Sigmoid colon (tissue), 7 donors: ENCODE measurements around the gene TBC1D22A. TPM values are rescaled to one million over a fixed set of nuclear protein-coding genes. Genes with fewer than 3 reads are reported as not detected.

Experiments used
- DNase-seq: peaks from one replicate; pipeline ENCODE4 v3.0.0-alpha.2; 2019
- H3K27ac ChIP-seq, 4 donors: fragments of 200-600 bp; sonication (generic); one replicate each; pipeline ENCODE4 v1.5.1; 2016 to 2019; ENCODE audit warnings: mild to moderate bottlenecking in 1 of 4
- H3K27me3 ChIP-seq, 3 donors: fragments of 200-600 bp; sonication (generic); one replicate each; pipeline ENCODE4 v1.5.1; 2019; ENCODE audit warnings: mild to moderate bottlenecking in 1 of 3
- H3K36me3 ChIP-seq, 4 donors: fragments of 200-600 bp; sonication (generic); one replicate each; pipeline ENCODE4 v1.5.1; 2016 to 2019
- H3K4me1 ChIP-seq, 4 donors: fragments of 200-600 bp; sonication (generic); one replicate each; pipeline ENCODE4 v1.5.1; 2017 to 2019
- H3K4me3 ChIP-seq, 4 donors: fragments of 200-600 bp; sonication (generic); one replicate each; pipeline ENCODE4 v1.5.1; 2017 to 2019; ENCODE audit warnings: mild to moderate bottlenecking in 2 of 4, moderate library complexity in 1 of 4
- H3K9me3 ChIP-seq, 4 donors: fragments of 200-600 bp in 3 of 4; sonication (generic) in 3 of 4; one replicate each; pipeline versions ENCODE4 v1.5.1 to v1.6.1; 2013 to 2019
- EP300 ChIP-seq, 4 donors: sonication (generic); formaldehyde crosslinking; IDR thresholded peaks; one replicate each; pipeline ENCODE4 v1.6.1; 2017; ENCODE audit warnings: antibody characterized with exemption in 4 of 4
- POLR2A ChIP-seq, 2 donors: fragments of 450-650 bp; IDR thresholded peaks; one replicate each; pipeline ENCODE4 v1.6.1; 2016; ENCODE audit warnings: antibody characterized with exemption in 2 of 2, mild to moderate bottlenecking in 2 of 2, moderate library complexity in 2 of 2
- POLR2AphosphoS5 ChIP-seq, 4 donors: sonication (generic); formaldehyde crosslinking; IDR thresholded peaks; one replicate each; pipeline ENCODE4 v1.6.1; 2017; ENCODE audit warnings: antibody characterized with exemption in 4 of 4
- WGBS, 2 donors: extraction: QIAGEN DNeasy Blood & Tissue Kit; methylation state at CpG; one replicate each; pipeline ENCODE4 v1.1.7; 2013; 5-methylcytosine and 5-hydroxymethylcytosine counted together
- intact Hi-C: fragments of 100-400 bp; cut with DNase I; formaldehyde crosslinking; loops from one replicate; pipeline ENCODE4 v1.15.1; 2023
- polyA plus RNA-seq, 3 donors: library from polyadenylated mRNA; stranded (reverse); fragments of 200-250 nt; gene quantifications; one replicate each; pipeline ENCODE4 v1.2.3, GENCODE V29; 2013
- total RNA-seq, 4 donors: library from RNA; depleted of rRNA; stranded (reverse); fragments of >200 nt; gene quantifications; one replicate each; pipeline ENCODE4 v1.1.0, GENCODE V29; 2016
- TF ChIP-seq, protein P1 (sequence below), 4 experiments: fragments of 450-650 bp in 3 of 4; fragments of 200-600 bp in 1 of 4; IDR thresholded peaks; one replicate each; pipeline ENCODE4 v1.5.1; 2016 to 2019; ENCODE audit warnings: antibody characterized with exemption in 4 of 4, mild to moderate bottlenecking in 3 of 4, moderate library complexity in 2 of 4
- donor health status: healthy with polysubstance abuse.
- donor health status: Bipolar disorder and iron deficiency.
- donor health status: healthy.

The TBC1D22A gene
- total and polyA plus RNA-seq, 7 donors: 13.6 to 34.6 (median 14.3) TPM

DNA sequence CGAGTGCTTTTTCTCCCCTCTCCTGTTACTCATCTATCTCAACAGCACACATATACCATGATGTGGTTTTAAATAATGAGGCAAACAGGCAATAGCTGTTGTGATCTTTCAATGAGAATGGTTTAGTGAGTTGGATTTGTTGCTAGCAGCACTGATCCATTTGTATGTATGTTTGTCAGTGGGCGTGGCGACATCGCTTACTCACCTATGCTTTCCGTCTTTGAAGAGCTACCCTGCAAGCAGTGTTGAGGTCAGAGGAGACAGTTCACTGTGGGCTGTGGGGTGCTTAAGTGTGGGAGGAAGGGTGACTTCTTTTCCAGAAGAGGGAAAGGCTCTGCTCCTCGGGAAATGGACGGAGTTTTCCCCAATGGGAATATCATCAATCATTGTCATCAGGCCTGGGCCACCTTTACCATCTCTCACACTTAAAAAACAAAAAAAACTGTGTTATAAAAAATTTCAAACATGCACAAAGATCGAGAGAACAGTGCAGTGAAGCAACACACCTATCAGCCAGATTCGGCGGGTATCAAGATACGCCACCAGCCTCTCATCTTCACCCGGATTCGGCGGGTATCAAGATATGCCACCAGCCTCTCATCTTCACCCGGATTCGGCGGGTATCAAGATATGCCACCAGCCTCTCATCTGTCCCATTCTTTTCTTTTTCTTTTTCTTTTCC lies 83.8 kb downstream of the TBC1D22A start:
- TF ChIP-seq POLR2AphosphoS5 (IDR thresholded peaks at IDR 0.05): no peak
- no peak for TF ChIP-seq POLR2A (IDR thresholded peaks at IDR 0.05)
- no peak for TF ChIP-seq EP300 (IDR thresholded peaks at IDR 0.05)
- intact Hi-C loops: no loop called here
- Histone ChIP-seq H3K27me3 (no peaks in the 10 kb centered on the region), H3K4me3 (no peak overlapping the region), H3K27ac (no peak overlapping the region), H3K4me1 (peaks cover 0 to 25% (median 8%) of the 10 kb centered on the region in 4 donors), H3K36me3 (no peaks in the 10 kb centered on the region), H3K9me3 (no peaks in the 10 kb centered on the region)
- no peak for DNase-seq
- WGBS, 2 donors: 89 to 93% methylated on average over 17 of the region's 17 CpGs

DNA sequence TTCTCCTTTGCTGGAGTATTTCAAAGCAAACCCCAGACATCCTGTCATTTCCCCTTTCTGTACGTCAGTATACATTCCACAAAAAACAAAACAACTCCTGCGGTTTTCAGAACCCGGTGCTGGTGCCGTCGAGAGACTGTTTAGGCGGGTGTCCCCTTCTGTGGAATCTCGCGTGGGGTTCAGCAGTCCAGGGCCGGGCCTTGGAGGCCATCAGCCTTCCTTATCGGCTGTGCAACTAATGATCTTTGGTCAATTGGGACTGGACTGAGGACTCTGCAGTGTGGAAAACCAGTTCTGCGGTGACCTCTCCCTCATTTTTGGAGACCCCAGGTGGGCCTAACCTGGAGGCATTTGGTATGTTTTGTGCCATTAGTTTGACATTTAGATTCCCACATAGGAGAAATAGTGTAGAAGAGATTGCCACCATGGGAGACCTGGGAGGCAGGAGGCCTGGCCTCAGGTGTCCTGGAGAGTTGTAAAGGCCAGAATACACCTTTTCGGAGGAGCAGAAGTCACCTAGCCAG lies 84.4 kb downstream of the TBC1D22A start:
- intact Hi-C loops: no loop called here
- Histone ChIP-seq H3K27me3 (no peaks in the 10 kb centered on the region), H3K4me1 (peaks cover 0 to 25% (median 8%) of the 10 kb centered on the region in 4 donors), H3K36me3 (no peaks in the 10 kb centered on the region), H3K4me3 (no peak overlapping the region), H3K9me3 (no peaks in the 10 kb centered on the region), H3K27ac (no peak overlapping the region)
- WGBS, 2 donors: 86 to 96% methylated on average over 12 of the region's 12 CpGs
- TF ChIP-seq EP300 (IDR thresholded peaks at IDR 0.05): no peak
- TF ChIP-seq, protein P1, sequence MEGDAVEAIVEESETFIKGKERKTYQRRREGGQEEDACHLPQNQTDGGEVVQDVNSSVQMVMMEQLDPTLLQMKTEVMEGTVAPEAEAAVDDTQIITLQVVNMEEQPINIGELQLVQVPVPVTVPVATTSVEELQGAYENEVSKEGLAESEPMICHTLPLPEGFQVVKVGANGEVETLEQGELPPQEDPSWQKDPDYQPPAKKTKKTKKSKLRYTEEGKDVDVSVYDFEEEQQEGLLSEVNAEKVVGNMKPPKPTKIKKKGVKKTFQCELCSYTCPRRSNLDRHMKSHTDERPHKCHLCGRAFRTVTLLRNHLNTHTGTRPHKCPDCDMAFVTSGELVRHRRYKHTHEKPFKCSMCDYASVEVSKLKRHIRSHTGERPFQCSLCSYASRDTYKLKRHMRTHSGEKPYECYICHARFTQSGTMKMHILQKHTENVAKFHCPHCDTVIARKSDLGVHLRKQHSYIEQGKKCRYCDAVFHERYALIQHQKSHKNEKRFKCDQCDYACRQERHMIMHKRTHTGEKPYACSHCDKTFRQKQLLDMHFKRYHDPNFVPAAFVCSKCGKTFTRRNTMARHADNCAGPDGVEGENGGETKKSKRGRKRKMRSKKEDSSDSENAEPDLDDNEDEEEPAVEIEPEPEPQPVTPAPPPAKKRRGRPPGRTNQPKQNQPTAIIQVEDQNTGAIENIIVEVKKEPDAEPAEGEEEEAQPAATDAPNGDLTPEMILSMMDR (IDR thresholded peaks at IDR 0.05): no peak
- no peak for TF ChIP-seq POLR2AphosphoS5 (IDR thresholded peaks at IDR 0.05)
- TF ChIP-seq POLR2A (IDR thresholded peaks at IDR 0.05): no peak
- no peak for DNase-seq

DNA sequence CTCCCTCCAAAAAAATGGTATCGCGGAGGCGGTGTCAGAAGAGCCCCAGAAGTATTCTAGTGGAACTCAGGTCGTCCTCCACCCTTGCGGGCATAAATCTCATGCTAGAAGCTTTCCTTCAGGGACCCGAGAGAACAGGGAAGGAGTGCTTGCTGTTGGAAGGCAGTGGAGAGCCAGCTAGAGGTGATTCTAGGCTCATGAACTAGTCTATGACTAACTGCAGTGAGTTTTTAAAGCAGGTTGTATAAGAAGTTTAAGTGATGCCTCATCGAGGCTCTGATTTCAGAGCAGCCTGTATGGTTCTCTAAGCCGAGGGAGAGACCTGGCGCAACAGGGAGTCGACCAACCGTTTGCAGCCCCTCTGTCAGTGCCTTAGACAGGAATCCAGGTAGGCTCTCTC lies 85.7 kb downstream of the TBC1D22A start:
- Histone ChIP-seq H3K36me3 (no peaks in the 10 kb centered on the region), H3K4me3 (no peak overlapping the region), H3K27me3 (no peaks in the 10 kb centered on the region), H3K9me3 (no peaks in the 10 kb centered on the region), H3K4me1 (peaks cover 0 to 17% (median 8%) of the 10 kb centered on the region in 4 donors), H3K27ac (no peak overlapping the region)
- TF ChIP-seq POLR2A (IDR thresholded peaks at IDR 0.05) (no peak), EP300 (IDR thresholded peaks at IDR 0.05) (no peak), POLR2AphosphoS5 (IDR thresholded peaks at IDR 0.05) (no peak)
- TF ChIP-seq, protein P1 (IDR thresholded peaks at IDR 0.05): no peak
- 94% methylated on average over 11 of the region's 11 CpGs for WGBS, 2 donors
- no peak for DNase-seq
- intact Hi-C loops: no loop called here

DNA sequence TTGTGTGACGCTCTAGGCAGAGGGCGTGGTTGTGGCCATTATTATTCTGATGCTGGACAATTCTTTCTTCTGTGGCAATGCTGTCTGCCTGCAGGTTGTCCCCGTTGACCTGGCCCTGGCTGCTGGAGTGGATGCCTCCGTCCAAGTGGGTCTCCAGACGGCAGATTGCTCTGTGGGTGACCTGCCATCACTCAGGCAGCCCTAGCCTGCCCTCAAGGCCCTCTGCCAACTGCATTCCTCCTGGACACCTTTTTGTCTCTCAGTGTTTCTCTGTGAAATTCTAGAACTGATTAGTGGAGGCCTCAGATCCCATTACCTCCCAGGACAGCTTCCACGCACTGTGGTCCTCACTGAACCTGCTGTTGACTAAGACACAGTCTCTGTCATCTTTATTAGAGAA lies 86.7 kb downstream of the TBC1D22A start:
- H3K4me3 ChIP-seq: no peak overlapping the region
- 95 to 97% methylated on average over 6 of the region's 6 CpGs for WGBS, 2 donors

DNA sequence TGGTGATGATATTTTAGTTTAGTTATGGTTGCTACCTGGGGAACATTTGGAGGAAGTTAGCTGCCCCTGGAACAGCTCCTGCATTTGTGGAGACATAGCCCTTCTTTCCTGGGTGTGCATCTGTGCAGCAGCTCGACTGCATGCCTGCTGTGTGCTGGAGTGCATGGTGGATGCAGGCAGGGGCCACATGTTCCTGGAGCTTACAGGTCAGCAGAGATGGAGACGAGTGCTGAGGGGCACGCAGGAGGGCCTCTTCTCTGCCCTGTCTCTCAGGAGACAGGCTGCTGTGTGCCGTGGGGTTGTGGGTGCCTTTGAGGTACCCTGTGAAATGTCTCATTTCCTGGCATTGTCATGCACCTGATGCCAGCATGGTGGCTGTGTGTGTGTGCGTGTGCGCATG lies 87.5 kb downstream of the TBC1D22A start:
- Histone ChIP-seq H3K4me3 (no peak overlapping the region), H3K4me1 (peaks cover 0 to 14% (median 5%) of the 10 kb centered on the region in 4 donors), H3K9me3 (no peaks in the 10 kb centered on the region), H3K27ac (no peak overlapping the region), H3K27me3 (no peaks in the 10 kb centered on the region), H3K36me3 (no peaks in the 10 kb centered on the region)
- DNase-seq: no peak
- TF ChIP-seq POLR2A (IDR thresholded peaks at IDR 0.05) (no peak), POLR2AphosphoS5 (IDR thresholded peaks at IDR 0.05) (no peak)
- intact Hi-C loops: no loop called here
- WGBS, 2 donors: 92 to 93% methylated on average over 6 of the region's 6 CpGs

More for the DNA sequence above, 86.7 kb downstream of the TBC1D22A start:
- H3K36me3 ChIP-seq: no peaks in the 10 kb centered on the region
- intact Hi-C loops: no loop called here
- H3K27ac ChIP-seq: no peak overlapping the region
- no peaks in the 10 kb centered on the region for H3K9me3 ChIP-seq
- DNase-seq: no peak
- TF ChIP-seq POLR2AphosphoS5 (IDR thresholded peaks at IDR 0.05): no peak
- TF ChIP-seq EP300 (IDR thresholded peaks at IDR 0.05): no peak
- TF ChIP-seq, protein P1 (IDR thresholded peaks at IDR 0.05): no peak
- TF ChIP-seq POLR2A (IDR thresholded peaks at IDR 0.05): no peak
- H3K4me1 ChIP-seq: peaks cover 0 to 17% (median 8%) of the 10 kb centered on the region in 4 donors
- no peaks in the 10 kb centered on the region for H3K27me3 ChIP-seq
